Measurements from ENCODE around the gene SMIM21.

Gene SMIM21

DNA sequence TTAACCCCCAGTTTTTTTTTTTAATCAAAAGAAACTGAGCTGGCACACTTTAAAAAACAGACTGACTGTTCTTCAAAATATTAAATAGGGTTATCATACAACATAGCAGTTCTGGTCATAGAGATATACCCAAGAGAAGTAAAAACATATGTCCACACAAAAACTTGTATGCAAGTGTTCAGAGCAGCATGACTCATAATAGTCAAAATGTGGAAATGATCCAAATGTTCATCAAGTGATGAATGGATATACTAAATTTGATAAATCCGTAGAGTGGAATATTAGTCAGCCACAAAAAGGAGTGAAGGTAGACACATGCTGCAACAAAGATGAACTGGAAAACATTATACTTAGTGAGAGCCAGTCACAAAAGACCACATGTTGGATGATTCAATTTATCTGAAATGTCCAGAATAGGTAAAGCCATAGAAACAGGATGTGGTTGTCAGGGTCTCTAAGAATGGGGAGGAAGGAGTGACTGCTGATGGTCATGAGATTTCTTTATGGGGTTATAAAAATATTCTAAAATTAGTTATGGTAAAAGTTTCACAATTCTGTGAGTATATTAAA is 5.1 kb downstream of the SMIM21 start:
- DNase-seq (ENCODE audit: low read depth, low spot score), result no peak

GRCh38 chr18:75421656-75422055 is 5.8 kb downstream of the SMIM21 start:
- DNase-seq (ENCODE audit: low read depth, low spot score), result no peak

GRCh38 chr18:75418293-75419005 is 9.1 kb downstream of the SMIM21 start:
- no peak for DNase-seq (ENCODE audit: low read depth, low spot score)

- DNase-seq (ENCODE audit: low read depth, low spot score), result no peak
These were observed 16.9 kb downstream of the SMIM21 start for GRCh38 chr18:75410611-75411010.

DNA sequence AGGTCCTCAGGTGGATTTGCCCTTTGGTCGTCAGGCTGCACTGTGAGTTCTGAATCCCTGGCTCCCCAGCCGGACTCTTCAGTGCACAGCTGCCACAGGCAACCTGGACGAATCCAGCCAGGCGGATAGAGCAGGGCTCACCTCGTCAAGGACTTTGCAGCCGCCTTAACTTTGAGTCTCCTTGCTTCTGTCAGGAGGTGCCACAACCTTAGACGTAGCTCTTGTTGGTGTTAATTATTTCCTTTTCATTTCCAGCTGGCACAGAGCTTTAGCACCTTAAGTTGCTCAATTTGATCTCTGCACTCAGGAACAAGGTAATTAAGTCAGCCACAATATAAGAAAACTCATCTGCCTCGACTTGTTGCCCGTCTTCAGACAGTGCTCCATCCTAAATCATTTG is 17.7 kb downstream of the SMIM21 start:
- DNase-seq (ENCODE audit: low read depth, low spot score), result no peak

- DNase-seq (ENCODE audit: low read depth, low spot score), result no peak
These were observed 18.7 kb downstream of the SMIM21 start for GRCh38 chr18:75408554-75409506.

DNA sequence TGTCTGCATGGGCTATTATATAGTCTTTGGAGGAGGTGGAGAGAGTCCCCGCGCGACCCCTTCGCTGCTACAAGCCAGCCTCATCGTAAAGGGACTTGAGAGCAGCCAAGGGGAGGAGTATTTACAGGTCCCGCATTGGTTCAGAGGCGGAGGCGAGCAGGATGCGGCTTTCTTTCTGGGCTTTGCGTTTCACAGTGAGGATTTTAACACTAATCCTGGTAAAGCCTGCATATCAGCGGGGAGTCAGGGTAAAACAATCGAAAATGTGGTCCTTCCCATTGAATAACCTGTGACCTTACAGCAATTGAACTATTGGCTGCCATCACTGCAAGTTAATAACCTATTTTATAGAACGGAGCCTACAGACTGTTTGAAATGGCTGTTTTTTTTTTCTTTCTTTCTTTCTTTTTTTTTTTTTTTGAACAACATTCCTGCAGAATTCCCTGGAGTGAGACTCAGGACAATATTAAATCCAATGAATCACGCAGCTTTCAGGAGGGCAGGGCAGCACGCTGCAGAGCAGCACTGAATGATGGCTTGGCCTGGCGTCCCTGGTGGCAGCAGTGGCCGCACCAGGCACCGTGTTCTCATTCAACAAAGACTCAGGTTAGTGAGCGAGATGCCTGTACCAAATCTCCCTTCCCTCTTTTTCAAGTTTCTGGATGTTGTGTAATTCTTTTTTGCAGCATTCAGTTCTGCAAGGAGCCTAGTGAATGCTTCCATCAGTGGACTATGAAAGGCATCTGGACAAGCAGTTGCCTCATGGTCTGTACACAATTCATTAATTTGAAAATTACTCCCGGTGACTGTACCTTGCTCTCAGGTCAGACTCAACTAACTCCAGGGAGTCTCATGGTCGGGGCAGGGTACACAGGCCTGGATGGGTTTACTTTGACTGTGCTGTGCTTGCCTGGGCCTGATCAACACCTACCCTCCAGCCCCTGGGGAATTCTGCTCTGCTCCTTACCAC is 19.8 kb downstream of the SMIM21 start:
- no peak for DNase-seq (ENCODE audit: low read depth, low spot score)

- no peak for DNase-seq (ENCODE audit: low read depth, low spot score)
These were observed 20.7 kb downstream of the SMIM21 start for GRCh38 chr18:75406491-75407445.

- no peak for DNase-seq (ENCODE audit: low read depth, low spot score)
These were observed 22.2 kb downstream of the SMIM21 start for GRCh38 chr18:75405351-75405750.

DNA sequence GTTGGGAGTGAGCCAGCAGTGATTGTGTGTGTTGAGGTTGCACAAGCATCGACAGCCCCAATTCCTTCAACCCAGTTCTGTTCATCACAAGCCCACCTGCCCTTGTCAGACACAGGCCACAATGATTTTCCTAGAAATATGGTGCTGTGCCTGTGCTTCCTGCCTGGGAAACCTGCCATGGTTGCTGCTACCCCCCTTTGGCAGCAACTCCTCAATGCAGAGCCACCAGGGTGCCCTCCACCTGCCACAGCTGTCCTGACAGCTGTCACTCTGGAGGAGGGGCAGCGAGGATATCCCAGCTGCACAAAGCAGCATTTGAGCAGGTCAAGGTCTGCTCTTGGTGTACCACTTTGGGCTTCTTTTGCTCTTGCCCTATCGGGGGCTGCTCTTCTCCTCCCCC is 27.1 kb downstream of the SMIM21 start:
- no peak for DNase-seq (ENCODE audit: low read depth, low spot score)

DNA sequence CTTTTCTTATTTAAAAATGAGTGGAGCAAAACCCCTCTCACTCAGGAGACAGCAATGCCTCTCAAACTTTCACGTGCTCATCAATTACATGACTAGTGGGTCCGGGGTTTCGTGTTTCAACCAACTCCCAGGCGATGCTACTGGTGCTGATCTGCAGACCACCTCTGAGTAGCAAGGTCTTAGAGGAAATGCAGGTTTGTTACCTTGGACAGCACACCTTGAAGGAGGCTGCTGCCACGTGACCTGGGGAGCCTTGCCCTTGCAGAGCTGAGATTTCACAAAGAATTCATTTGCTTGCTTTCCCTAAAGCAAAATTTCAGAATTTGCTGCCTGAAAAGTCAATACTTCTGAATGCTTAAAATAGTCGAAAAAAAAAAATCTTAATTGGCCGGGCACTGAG is 32.4 kb downstream of the SMIM21 start:
- DNase-seq (ENCODE audit: low read depth, low spot score), result no peak

DNA sequence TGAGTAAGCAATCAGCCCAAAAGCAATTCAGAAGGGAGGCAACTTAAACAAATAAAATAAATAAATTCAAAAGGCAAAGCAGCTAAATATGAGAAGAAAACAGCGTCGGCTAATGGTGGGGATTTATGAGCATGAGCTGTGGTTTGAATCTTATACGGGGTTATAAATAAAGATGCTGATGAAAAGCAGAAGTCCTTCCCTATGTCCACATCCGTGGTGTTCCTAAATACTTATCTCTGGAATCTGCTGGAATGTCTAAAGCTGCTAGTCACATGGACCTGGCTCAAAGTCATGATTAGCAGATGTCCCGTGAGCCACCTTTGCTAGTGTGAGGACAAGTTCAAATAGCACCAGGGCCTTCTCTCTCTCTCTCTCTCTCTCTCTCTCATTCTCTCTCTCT is 33.8 kb downstream of the SMIM21 start:
- DNase-seq (ENCODE audit: low read depth, low spot score), result no peak

- no peak for DNase-seq (ENCODE audit: low read depth, low spot score)
These were observed 35.3 kb downstream of the SMIM21 start for GRCh38 chr18:75392226-75392578.

- no peak for DNase-seq (ENCODE audit: low read depth, low spot score)
These were observed 36.0 kb downstream of the SMIM21 start for GRCh38 chr18:75391279-75392225.

GRCh38 chr18:75390854-75391253 is 36.6 kb downstream of the SMIM21 start:
- DNase-seq (ENCODE audit: low read depth, low spot score), result no peak

- DNase-seq (ENCODE audit: low read depth, low spot score), result no peak
These were observed 43.4 kb downstream of the SMIM21 start for GRCh38 chr18:75384144-75384543.

DNA sequence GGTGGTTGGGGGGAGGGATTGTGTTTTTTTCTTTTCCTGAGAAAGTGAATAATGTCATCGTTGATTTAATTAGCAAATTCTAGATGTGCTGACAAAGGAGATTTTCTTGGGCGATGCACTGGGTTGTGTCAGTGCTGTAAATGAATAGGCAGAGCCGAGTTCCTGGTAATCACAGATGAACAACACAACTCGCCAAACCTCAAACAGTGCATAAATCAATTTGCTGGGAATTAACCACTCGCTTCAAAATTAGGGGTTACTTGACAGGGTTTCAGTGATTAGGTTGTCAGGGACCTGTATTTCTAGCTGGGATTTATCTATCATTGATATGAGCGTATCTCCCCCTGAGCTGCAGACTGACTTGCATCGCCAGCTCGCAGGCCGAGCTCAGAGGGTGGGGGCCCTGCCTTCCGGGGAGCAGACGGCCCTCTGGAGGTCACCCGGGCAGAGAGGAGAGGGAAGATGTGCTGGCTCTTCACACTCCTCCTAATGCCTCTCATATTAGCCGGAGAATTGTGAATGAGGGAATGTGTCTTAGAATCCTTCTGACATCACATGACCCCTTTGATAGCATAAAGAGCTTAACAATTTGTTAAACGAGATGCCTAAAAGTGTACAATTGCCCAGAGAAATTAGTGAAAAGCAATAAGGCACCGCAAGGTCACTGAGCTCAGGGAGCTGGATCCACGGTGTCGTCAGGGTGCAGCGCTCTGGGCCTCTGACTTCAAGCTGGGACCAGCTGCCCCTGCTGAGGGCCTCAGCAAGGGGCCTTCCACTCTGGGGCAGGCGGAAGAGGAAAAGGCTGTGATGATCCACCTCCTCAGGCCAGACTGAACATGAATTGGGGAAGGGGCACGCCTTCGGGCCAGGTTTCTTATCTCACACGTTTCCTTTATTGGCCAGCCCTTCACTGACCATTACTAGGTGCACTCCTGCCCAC is 48.9 kb downstream of the SMIM21 start:
- no peak for DNase-seq (ENCODE audit: low read depth, low spot score)

GRCh38 chr18:75377926-75378325 is 49.6 kb downstream of the SMIM21 start:
- DNase-seq (ENCODE audit: low read depth, low spot score), result no peak
